ENCODE results near the gene PHACTR3.
A peak's percentile ranks its signal among the peaks of the same experiment; 100 is the strongest.

Gene PHACTR3

GRCh38 chr20:59775687-59776055 is 171.3 kb downstream of the PHACTR3 start:
- no peak overlapping the region for H3K4me3 ChIP-seq
- DNase-seq (ENCODE audit: low spot score) = peak; percentile 53
- no peak for TF ChIP-seq CTCF (IDR thresholded peaks at IDR 0.05)
- no peak overlapping the region for H3K27ac ChIP-seq

- TF ChIP-seq CTCF (IDR thresholded peaks at IDR 0.05) = no peak
Measured at GRCh38 chr20:59776059-59776603, 171.8 kb downstream of the PHACTR3 start.

GRCh38 chr20:59776626-59777330 is 172.4 kb downstream of the PHACTR3 start:
- TF ChIP-seq CTCF (IDR thresholded peaks at IDR 0.05) = no peak
- DNase-seq (ENCODE audit: low spot score) = peak; percentile 31
- Histone ChIP-seq H3K27ac (no peak overlapping the region), H3K4me3 (no peak overlapping the region)

More at GRCh38 chr20:59776059-59776603, 171.8 kb downstream of the PHACTR3 start:
- peak; percentile 28 for DNase-seq (ENCODE audit: low spot score)
- no peak overlapping the region for H3K27ac ChIP-seq
- H3K4me3 ChIP-seq = no peak overlapping the region

- TF ChIP-seq CTCF (IDR thresholded peaks at IDR 0.05) = no peak
- peak; percentile 8 for DNase-seq (ENCODE audit: low spot score)
- H3K27ac ChIP-seq = no peak overlapping the region
- H3K4me3 ChIP-seq = no peak overlapping the region
Measured at GRCh38 chr20:59777331-59777725, 173.0 kb downstream of the PHACTR3 start.

- peak; percentile 66 for DNase-seq (ENCODE audit: low spot score)
- no peak overlapping the region for H3K4me3 ChIP-seq
- no peak for TF ChIP-seq CTCF (IDR thresholded peaks at IDR 0.05)
- no peak overlapping the region for H3K27ac ChIP-seq
Measured at GRCh38 chr20:59777814-59778575, 173.7 kb downstream of the PHACTR3 start.

GRCh38 chr20:59778615-59779200 is 174.4 kb downstream of the PHACTR3 start:
- no peak for TF ChIP-seq CTCF (IDR thresholded peaks at IDR 0.05)
- no peak overlapping the region for H3K4me3 ChIP-seq
- DNase-seq (ENCODE audit: low spot score) = peak; percentile 14
- H3K27ac ChIP-seq = no peak overlapping the region

Data from coronary artery (tissue), 2 donors.